Middle frontal gyrus (tissue), 1 donor: Measurements from ENCODE around the gene CPA4.

ENCODE experiments used
- DNase-seq: peaks from one replicate; pipeline ENCODE4 v3.0.0-alpha.2; 2015; ENCODE audit warnings: low spot score; ENCODE audit errors: extremely low spot score

CPA4 gene

GRCh38 chr7:130364451-130364850 is 71.5 kb downstream of the CPA4 start:
- DNase-seq, result no peak

GRCh38 chr7:130365088-130365487 is 72.1 kb downstream of the CPA4 start:
- DNase-seq, result no peak

GRCh38 chr7:130365511-130366441 is 72.8 kb downstream of the CPA4 start:
- no peak for DNase-seq

- DNase-seq, result no peak
Observed at GRCh38 chr7:130366564-130366963, 73.6 kb downstream of the CPA4 start.

- no peak for DNase-seq
Observed at GRCh38 chr7:130367088-130367755, 74.3 kb downstream of the CPA4 start.

GRCh38 chr7:130367836-130368746 is 75.1 kb downstream of the CPA4 start:
- DNase-seq, result no peak

GRCh38 chr7:130369110-130369711 is 76.2 kb downstream of the CPA4 start:
- DNase-seq, result no peak

- DNase-seq, result no peak
Observed at GRCh38 chr7:130369831-130370550, 77.0 kb downstream of the CPA4 start.

GRCh38 chr7:130371046-130371445 is 78.1 kb downstream of the CPA4 start:
- no peak for DNase-seq

- DNase-seq, result no peak
Observed at GRCh38 chr7:130372402-130373165, 79.6 kb downstream of the CPA4 start.
